Epithelial cell of esophagus (primary cell): ENCODE results near the gene VTCN1.
"Not testable (repeated sequence)": the region's sequence is repeated elsewhere in the genome, so short reads cannot be mapped to it uniquely, and the experiment has no call there.

Source experiments
- DNase-seq: peaks from one replicate; pipeline ENCODE4 v3.0.0; 2010; ENCODE audit warnings: low read depth
- H3K4me3 ChIP-seq: 2 replicates; pipeline ENCODE4 v1.5.1; 2011; ENCODE audit warnings: mild to moderate bottlenecking, low read length, control low read depth
- CTCF ChIP-seq: IDR thresholded peaks from 2 replicates; pipeline ENCODE4 v1.5.1; 2011; ENCODE audit warnings: low read depth, mild to moderate bottlenecking, low read length, control low read depth, inconsistent platforms; ENCODE audit not compliant: insufficient read depth; ENCODE audit errors: missing control alignments

The VTCN1 gene

GRCh38 chr1:117161887-117162286 lies 48.8 kb downstream of the VTCN1 start:
- H3K4me3 ChIP-seq: no peak overlapping the region
- DNase-seq: no peak
- no peak for TF ChIP-seq CTCF

- not testable (repeated sequence) for H3K4me3 ChIP-seq, DNase-seq
Measured at GRCh38 chr1:117151305-117151704, 59.4 kb downstream of the VTCN1 start.

GRCh38 chr1:117150316-117150715 lies 60.4 kb downstream of the VTCN1 start:
- H3K4me3 ChIP-seq: no peak overlapping the region
- TF ChIP-seq CTCF: peak; percentile 29
- no peak for DNase-seq

GRCh38 chr1:117147856-117148588 lies 62.7 kb downstream of the VTCN1 start:
- no peak overlapping the region for H3K4me3 ChIP-seq
- peak; percentile 68 for DNase-seq
- no peak for TF ChIP-seq CTCF

- no peak overlapping the region for H3K4me3 ChIP-seq
- TF ChIP-seq CTCF: no peak
- DNase-seq: no peak
Measured at GRCh38 chr1:117147341-117147831, 63.3 kb downstream of the VTCN1 start.

GRCh38 chr1:117146575-117147340 lies 64.0 kb downstream of the VTCN1 start:
- DNase-seq: peak; percentile 48
- TF ChIP-seq CTCF: no peak
- H3K4me3 ChIP-seq: no peak overlapping the region

- TF ChIP-seq CTCF: no peak
- DNase-seq: no peak
- H3K4me3 ChIP-seq: no peak overlapping the region
Measured at GRCh38 chr1:117146072-117146471, 64.7 kb downstream of the VTCN1 start.
